AG04449 (cell line): Measurements from ENCODE around the gene MORN5.
A peak's percentile ranks its signal among the peaks of the same experiment; 100 is the strongest.

Source experiments
- CTCF ChIA-PET: fragments of 350-600 bp; formaldehyde crosslinking; extraction: SDS; loops from one replicate; lab custom pipeline; 2021; ENCODE audit warnings: antibody characterized with exemption; lab: Yijun Ruan, JAX
- POLR2A ChIA-PET: fragments of 400-600, 350-600 bp; formaldehyde crosslinking; extraction: SDS; loops from one replicate; lab custom pipeline; 2020; ENCODE audit warnings: antibody characterized with exemption, inconsistent platforms; lab: Yijun Ruan, JAX
- DNase-seq: peaks from one replicate; pipeline ENCODE4 v3.0.0-alpha.2; 2010; ENCODE audit warnings: low read depth, low spot score
- H3K4me3 ChIP-seq: 2 replicates; pipeline ENCODE4 v1.5.1; 2011; ENCODE audit warnings: low read depth, mild to moderate bottlenecking, control low read depth, low read length
- CTCF ChIP-seq: IDR thresholded peaks from one replicate; pipeline ENCODE4 v1.5.1; 2011; ENCODE audit warnings: mild to moderate bottlenecking, moderate library complexity, low read length, control low read depth, inconsistent platforms; ENCODE audit not compliant: insufficient read depth; ENCODE audit errors: missing control alignments

The MORN5 gene

GRCh38 chr9:122227575-122227900 lies 67.8 kb downstream of the MORN5 start:
- ChIA-PET CTCF (no interaction called here), POLR2A (no interaction called here)
- TF ChIP-seq CTCF: no peak
- H3K4me3 ChIP-seq: no peak overlapping the region
- no peak for DNase-seq

- no peak for TF ChIP-seq CTCF
- ChIA-PET POLR2A (no interaction called here), CTCF (no interaction called here)
- H3K4me3 ChIP-seq: peak overlapping the region; percentile 2; the same call in 1 of the 2 replicates
- no peak for DNase-seq
Observed at GRCh38 chr9:122228191-122228567, 68.5 kb downstream of the MORN5 start.

GRCh38 chr9:122228568-122229484 lies 69.1 kb downstream of the MORN5 start, which contains the start of gene LHX6:
LHX6 (minus strand) TSS chr9:122228957; CDS start chr9:122228740, 217 bp downstream.
- ChIA-PET POLR2A (no interaction called here), CTCF (interaction anchor here (1.5 kb wide), 1 partner anchor 104 kb away, joined by 4 read pairs; no protein-coding TSS in a partner anchor)
- peak within 1 kb of the TSS; percentile 15 for H3K4me3 ChIP-seq
- DNase-seq: no peak
- no peak for TF ChIP-seq CTCF

- DNase-seq: no peak
- ChIA-PET POLR2A (no interaction called here), CTCF (interaction anchor here (1.5 kb wide), 1 partner anchor 105 kb away, joined by 4 read pairs; no protein-coding TSS in a partner anchor)
- no peak for TF ChIP-seq CTCF
- H3K4me3 ChIP-seq: no peak overlapping the region
Observed at GRCh38 chr9:122229485-122229837, 69.8 kb downstream of the MORN5 start.

GRCh38 chr9:122232796-122233306 lies 73.1 kb downstream of the MORN5 start:
- DNase-seq: no peak
- ChIA-PET CTCF (interaction anchor here (1.2 to 2.1 kb wide), 2 partner anchors 107 to 108 kb away, joined by 4 to 7 read pairs; no protein-coding TSS in a partner anchor), POLR2A (interaction anchor here (0.7 kb wide), 1 partner anchor 17 kb away, joined by 3 read pairs; no protein-coding TSS in a partner anchor)
- H3K4me3 ChIP-seq: no peak overlapping the region
- TF ChIP-seq CTCF: no peak
